ENCODE measurements around the gene DRG2.

DRG2 gene

GRCh38 chr17:18079543-18079942 lies 8.2 kb upstream of the DRG2 start:
- ATAC-seq, result no peak

GRCh38 chr17:18084256-18084655 lies 3.5 kb upstream of the DRG2 start:
- no peak for ATAC-seq

- no peak for ATAC-seq
Observed at GRCh38 chr17:18089613-18090012, 1.9 kb downstream of the DRG2 start.

- ATAC-seq, result peak in 1 of 2 donors; percentile 48
Observed at GRCh38 chr17:18093616-18094408, 6.1 kb downstream of the DRG2 start.

- no peak for ATAC-seq
Observed at GRCh38 chr17:18094409-18094807, 6.7 kb downstream of the DRG2 start.

- no peak for ATAC-seq
Observed at GRCh38 chr17:18099516-18099915, 11.8 kb downstream of the DRG2 start.

GRCh38 chr17:18100616-18101015 lies 12.9 kb downstream of the DRG2 start:
- no peak for ATAC-seq

- ATAC-seq, result no peak
Observed at GRCh38 chr17:18101828-18102227, 14.1 kb downstream of the DRG2 start.

GRCh38 chr17:18102640-18103039 lies 14.9 kb downstream of the DRG2 start:
- no peak for ATAC-seq

GRCh38 chr17:18105027-18105426 lies 17.3 kb downstream of the DRG2 start:
- no peak for ATAC-seq

GRCh38 chr17:18105595-18105994 lies 17.8 kb downstream of the DRG2 start:
- ATAC-seq, result no peak

GRCh38 chr17:18106211-18106610 lies 18.5 kb downstream of the DRG2 start:
- no peak for ATAC-seq

GRCh38 chr17:18107061-18107790 lies 19.5 kb downstream of the DRG2 start:
- ATAC-seq, result no peak

GRCh38 chr17:18107971-18108370 lies 20.2 kb downstream of the DRG2 start:
- no peak for ATAC-seq

GRCh38 chr17:18108401-18109312 lies 20.9 kb downstream of the DRG2 start, which contains the start of gene MYO15A:
MYO15A (plus strand) TSS chr17:18108756; CDS start chr17:18118801, 10,045 bp downstream.
- no peak for ATAC-seq

GRCh38 chr17:18109935-18110485 lies 22.3 kb downstream of the DRG2 start:
- no peak for ATAC-seq

- ATAC-seq, result no peak
Observed at GRCh38 chr17:18110636-18111145, 22.9 kb downstream of the DRG2 start.

GRCh38 chr17:18111330-18111971 lies 23.7 kb downstream of the DRG2 start:
- no peak for ATAC-seq

GRCh38 chr17:18115517-18115916 lies 27.8 kb downstream of the DRG2 start:
- ATAC-seq, result no peak

- ATAC-seq, result no peak
Observed at GRCh38 chr17:18116078-18116477, 28.3 kb downstream of the DRG2 start.

- ATAC-seq, result no peak
Observed at GRCh38 chr17:18117533-18117932, 29.8 kb downstream of the DRG2 start.
